Fibroblast of lung (primary cell): ENCODE measurements around the gene EXOC6.

Experiments
- CTCF ChIP-seq, 2 donors: IDR thresholded peaks in 1 of 2; conservative IDR thresholded peaks in 1 of 2; 1 replicate in 1 of 2; 2 replicates in 1 of 2; pipeline ENCODE4 v1.5.1; 2011 to 2012; ENCODE audit warnings: low read length in 2 of 2, control low read depth in 1 of 2, inconsistent platforms in 1 of 2, low read depth in 1 of 2, mild to moderate bottlenecking in 1 of 2
- EZH2 ChIP-seq: IDR thresholded peaks from 2 replicates; pipeline ENCODE4 v1.5.1; 2012; ENCODE audit warnings: low read length, control low read depth, mild to moderate bottlenecking; ENCODE audit errors: missing control alignments

DNA sequence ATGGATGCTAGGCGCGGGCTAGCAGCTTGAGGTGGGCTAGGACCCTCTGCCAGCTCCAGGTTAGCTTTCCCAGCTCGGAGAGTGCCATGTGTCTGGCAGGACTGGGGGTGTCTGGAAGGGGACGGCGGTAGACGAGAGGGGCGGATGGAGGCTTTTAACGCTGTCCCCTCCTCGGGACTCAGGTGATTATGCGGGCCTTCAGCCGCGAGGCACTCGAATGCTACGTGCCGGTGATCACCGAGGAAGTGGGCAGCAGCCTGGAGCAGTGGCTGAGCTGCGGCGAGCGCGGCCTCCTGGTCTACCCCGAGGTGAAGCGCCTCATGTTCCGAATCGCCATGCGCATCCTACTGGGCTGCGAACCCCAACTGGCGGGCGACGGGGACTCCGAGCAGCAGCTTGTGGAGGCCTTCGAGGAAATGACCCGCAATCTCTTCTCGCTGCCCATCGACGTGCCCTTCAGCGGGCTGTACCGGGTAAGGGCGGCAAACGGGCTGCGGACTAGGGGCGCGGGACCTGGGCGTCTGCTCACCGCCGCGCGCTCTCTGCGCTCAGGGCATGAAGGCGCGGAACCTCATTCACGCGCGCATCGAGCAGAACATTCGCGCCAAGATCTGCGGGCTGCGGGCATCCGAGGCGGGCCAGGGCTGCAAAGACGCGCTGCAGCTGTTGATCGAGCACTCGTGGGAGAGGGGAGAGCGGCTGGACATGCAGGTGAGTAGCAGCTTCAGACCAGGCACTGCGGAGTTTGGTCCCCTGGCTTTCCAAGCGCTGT, 226.5 kb downstream of the EXOC6 start:
- TF ChIP-seq EZH2 (peak; percentile 94), CTCF (conservative IDR thresholded peaks at IDR 0.05 in 1 of 2, IDR thresholded peaks at IDR 0.05 in 1 of 2; ENCODE audit: low read depth in 1 of 2, low read length in 2 of 2) (no peak)
